Epithelial cell of esophagus (primary cell): ENCODE results near the gene GPR17.
A peak's percentile ranks its signal among the peaks of the same experiment; 100 is the strongest.

Experiments
- DNase-seq: peaks from one replicate; pipeline ENCODE4 v3.0.0; 2010; ENCODE audit warnings: low read depth
- H3K4me3 ChIP-seq: 2 replicates; pipeline ENCODE4 v1.5.1; 2011; ENCODE audit warnings: mild to moderate bottlenecking, low read length, control low read depth
- CTCF ChIP-seq: IDR thresholded peaks from 2 replicates; pipeline ENCODE4 v1.5.1; 2011; ENCODE audit warnings: low read depth, mild to moderate bottlenecking, low read length, control low read depth, inconsistent platforms; ENCODE audit not compliant: insufficient read depth; ENCODE audit errors: missing control alignments

Gene GPR17

GRCh38 chr2:127622561-127623387 is 23.2 kb upstream of the GPR17 start:
- H3K4me3 ChIP-seq: no peak overlapping the region
- DNase-seq: no peak
- TF ChIP-seq CTCF: no peak

GRCh38 chr2:127623388-127624319 is 22.3 kb upstream of the GPR17 start:
- DNase-seq: peak; percentile 42
- H3K4me3 ChIP-seq: no peak overlapping the region
- TF ChIP-seq CTCF: no peak

DNA sequence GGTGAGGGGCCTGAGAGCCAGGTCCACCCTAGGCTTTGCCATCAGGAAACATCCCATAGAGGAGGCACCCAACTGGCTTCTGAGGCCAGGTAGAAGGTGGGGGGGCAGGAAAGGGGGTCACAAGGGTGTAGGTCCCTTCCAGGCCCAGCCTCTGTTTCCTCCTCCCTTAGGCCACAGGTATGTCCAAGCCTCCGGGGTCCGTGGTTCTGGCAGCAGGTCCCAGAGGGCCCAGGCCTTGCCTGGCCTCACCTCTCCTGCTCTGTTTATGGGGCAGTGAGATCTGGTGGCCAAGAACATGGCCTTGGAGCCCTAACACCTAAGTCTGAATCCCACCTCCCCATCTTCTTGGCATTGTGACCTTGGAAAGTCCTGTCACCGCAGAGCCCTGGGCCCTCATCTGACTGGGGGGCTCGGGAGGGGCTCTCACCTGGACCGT is 21.6 kb upstream of the GPR17 start:
- no peak for TF ChIP-seq CTCF
- no peak for DNase-seq
- no peak overlapping the region for H3K4me3 ChIP-seq

GRCh38 chr2:127624756-127625571 is 21.0 kb upstream of the GPR17 start:
- no peak overlapping the region for H3K4me3 ChIP-seq
- no peak for DNase-seq
- TF ChIP-seq CTCF: no peak

DNA sequence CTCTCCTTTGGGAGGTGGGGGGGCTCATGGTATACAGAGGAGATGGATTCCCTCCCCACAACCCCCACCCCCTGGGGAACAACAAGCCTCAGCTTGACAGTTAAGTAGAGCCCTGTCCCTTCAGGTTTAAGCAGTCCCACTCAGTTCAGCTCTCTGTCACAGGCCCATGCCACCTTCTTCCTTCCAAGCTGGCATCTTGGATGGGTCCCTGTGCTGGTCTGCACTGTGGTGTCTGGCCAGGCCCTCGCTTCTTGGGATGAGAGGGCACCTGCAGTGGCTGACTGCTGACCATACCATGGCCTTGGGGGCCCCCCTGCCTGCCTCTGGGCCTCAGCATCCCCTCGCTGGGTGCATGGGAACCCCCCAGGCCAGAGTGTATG is 20.4 kb upstream of the GPR17 start:
- TF ChIP-seq CTCF: no peak
- DNase-seq: no peak
- no peak overlapping the region for H3K4me3 ChIP-seq

DNA sequence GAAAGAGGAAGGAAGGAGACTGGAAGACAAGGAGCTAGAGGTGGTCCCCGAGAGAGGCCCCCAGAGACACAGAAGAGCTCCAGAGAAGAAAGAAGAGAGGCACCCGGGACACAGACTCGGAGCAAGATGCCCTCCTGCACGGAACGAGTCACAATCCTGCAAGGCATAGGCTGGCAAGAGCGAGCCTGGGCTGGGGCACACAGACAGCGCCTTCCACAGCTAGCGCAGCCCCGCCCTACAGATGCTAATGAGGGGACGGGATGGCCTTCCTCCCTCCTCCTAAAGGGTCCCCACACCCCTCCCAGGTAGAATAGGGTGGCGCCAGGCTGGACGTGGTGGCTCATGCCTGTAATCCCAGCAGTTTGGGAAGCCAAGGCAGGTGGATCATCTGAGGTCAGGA is 19.8 kb upstream of the GPR17 start:
- H3K4me3 ChIP-seq: no peak overlapping the region
- TF ChIP-seq CTCF: no peak
- no peak for DNase-seq
